HG03439 (cell line): ENCODE measurements around the gene OPTC.
"Not testable (repeated sequence)": the region's sequence is repeated elsewhere in the genome, so short reads cannot be mapped to it uniquely, and the experiment has no call there.

Experiments
- ATAC-seq: cut with Tn5 transposase; IDR thresholded peaks from one replicate; pipeline ENCODE4 v1.9.1; 2021; ENCODE audit warnings: mild to moderate bottlenecking, moderate library complexity; ENCODE audit not compliant: unreplicated experiment

Gene OPTC

DNA sequence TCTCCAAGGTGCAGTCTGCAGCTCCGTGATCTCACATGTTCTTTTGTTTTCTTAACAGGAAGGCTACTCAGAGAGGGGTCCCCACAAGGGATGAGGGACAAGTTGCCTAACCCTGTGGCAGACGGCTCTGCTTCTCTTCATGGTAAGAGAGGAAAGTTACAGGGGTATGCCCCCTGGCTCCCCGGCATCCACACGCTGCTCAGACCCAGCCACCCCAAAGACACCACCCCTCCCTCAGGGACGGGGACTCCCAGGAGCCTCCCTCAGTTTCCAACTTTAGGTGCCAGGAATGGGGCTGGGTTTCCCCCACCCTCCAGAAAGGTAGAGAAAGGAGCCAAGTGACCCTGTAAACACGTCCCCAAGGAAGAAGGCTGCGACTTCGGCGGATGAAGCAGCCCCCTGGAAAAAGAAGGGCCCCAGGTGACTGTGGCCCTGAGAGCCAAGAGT lies 19.7 kb downstream of the OPTC start:
- no peak for ATAC-seq

DNA sequence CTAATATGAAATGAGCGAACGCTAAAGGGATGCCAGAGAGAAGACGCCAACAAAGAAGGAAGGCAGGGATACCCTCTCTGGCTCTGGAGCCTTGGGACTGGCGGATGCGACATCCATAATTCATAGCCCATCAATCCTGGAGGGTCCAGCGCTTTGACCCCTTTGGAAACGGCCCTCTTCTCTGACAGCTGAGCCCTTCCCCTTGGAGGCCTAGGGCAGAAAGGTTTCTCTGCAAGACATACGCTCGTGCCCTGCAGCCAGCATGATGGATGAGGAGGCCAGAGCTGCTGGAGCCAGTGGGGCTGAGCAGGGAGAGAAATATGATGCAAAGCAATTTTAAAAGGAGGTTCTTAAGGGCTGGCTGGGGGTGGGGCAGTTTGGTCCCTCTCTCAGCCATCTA lies 22.2 kb downstream of the OPTC start:
- ATAC-seq = no peak

GRCh38 chr1:203516906-203517305 lies 23.0 kb downstream of the OPTC start:
- ATAC-seq = no peak

DNA sequence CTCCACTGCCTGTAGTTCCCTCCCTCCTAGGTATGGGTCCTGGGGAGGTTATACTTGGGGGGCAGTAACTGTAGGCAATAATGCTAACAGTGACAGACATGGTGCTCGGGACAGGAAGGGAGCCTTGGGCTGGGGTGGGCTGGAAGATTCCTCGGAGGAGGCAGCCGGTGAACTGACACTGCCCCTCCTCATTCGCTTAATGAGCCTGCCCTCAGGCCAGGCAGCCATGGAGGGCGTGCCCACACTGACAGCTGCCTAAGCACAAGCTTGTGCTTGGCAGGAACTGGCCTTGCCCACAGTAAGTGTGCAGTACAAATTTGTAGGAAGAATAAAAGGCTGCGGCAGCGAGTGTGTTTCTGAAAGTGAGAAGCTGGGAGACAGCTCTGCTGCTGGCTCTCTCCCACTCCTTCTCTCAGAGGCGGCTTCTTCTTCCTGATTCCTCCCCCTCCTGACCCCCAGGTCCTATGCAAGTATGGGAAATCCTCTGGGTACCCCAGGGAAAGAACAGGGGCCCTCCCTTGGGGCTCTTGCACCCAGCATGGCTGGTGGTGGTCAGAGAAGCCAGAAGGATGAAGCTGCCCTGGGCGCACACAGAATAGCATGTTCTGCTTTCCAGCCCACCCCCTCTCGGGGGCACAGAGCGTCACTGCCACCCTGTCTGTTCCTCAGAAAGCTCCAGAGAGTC lies 23.6 kb downstream of the OPTC start:
- ATAC-seq = no peak

DNA sequence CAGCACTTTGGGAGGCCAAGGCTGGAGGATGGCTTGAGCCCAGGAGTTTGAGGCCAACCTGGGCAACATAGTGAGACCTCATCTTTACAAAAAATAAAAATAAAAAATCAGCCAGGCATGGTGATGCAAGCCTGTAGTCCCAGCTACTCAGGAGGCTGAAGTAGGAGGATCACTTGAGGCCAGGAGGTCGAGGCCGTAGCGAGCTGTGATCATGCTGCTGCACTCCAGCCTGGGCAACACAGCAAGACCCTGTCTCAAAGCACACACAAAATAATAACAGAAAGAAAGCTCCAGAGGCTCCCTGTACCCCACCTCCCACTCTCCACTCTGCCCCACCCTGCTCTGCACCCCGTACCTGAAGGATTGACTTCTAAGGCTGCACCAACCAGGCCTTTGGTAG lies 24.2 kb downstream of the OPTC start:
- not testable (repeated sequence) for ATAC-seq

DNA sequence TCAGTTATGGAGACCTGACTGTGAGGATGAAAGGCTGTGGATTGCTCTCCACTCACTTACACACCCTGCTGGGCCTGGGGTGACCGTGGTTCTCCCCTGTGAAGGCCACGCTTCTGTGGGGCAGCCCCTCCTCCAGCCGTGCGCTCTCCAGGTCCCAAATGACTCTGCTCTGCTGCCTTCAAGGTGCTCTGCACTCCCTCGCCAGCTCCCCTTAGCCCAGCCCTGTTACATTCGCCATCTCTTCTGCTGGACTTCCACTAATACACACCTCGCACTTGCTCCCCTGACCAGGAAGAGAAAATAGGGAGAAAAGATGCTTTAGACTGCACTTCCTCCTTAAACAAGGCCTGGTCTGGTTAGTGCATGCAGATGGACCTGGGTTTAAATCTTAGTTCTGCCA lies 24.6 kb downstream of the OPTC start:
- ATAC-seq = no peak

DNA sequence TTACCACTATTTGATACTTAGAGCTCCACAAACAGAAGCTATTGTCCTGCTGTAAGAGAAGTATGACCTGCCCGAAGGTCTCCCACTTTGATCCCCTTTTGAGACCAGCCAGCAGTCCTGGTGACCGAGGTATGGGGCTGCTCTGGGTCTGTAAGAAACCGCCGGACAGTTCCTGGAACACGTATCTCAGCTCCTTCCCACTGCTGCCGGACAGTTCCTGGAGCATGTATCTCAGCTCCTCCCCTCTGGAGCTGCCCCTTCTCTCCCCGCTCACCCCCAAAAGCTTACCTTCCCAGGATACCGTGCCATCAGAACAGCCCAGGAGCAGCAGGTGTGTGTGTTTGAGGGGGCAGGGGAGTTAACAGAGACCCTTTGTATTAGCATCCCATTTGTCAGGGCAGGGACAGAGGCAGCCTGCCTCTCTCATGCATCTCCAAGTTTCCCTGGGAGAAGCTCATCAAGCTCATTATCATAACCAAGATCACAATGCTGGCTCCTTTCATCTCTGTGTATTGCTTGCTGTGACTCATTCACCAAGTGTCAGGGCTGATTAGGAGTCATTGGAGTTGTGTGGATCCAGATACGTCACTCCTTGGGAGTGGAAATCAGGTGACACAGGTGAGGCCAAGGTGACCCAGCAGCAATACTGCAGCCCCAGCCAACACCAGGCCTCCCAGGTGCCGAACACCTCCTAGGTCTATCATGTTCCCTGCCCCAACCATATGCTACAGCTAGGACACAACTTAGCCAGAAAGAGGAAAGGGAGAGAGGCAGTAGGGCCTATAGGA lies 25.3 kb downstream of the OPTC start:
- no peak for ATAC-seq

DNA sequence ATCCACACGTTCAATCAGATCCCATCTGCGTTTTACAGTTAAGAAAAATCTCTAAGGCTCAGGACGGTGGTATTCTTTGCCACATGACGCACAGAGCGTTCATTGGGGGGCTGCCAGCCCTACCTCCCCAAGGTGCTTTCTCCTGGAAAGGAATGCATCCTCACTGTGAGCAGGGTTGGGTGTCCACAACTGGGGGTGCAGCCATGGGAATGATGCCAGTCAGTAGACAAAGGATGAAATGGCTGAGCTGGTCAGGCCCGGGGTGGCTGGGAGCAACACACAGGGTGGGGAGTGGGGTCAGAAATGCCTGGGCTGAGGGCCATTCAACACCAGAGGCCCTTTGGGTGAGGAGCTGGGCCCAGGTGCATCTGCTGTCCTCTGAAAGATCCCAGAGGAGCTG lies 25.9 kb downstream of the OPTC start:
- no peak for ATAC-seq

- no peak for ATAC-seq
These were observed 26.4 kb downstream of the OPTC start for GRCh38 chr1:203520315-203520714.

GRCh38 chr1:203521074-203521794 lies 27.3 kb downstream of the OPTC start:
- no peak for ATAC-seq

DNA sequence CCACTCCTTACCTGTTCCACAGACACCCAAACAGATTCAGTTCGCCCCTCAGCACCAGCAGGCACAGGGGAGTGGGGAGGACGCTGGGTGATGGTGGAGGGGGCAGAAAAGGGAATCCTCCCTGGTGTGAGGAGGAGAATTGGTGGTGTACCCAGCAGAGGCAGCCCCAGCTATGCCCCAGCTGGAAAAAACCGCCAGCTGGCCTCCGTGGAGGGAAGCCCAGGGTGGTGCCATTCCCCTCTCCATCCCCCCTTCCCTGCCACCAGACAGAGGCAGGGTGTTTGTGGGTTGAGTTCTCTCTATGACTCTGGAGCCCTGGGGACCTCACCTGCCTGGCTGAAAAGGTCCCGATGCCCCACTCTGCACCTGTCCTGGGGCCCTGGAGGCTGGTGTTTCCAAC lies 27.9 kb downstream of the OPTC start:
- ATAC-seq = no peak

DNA sequence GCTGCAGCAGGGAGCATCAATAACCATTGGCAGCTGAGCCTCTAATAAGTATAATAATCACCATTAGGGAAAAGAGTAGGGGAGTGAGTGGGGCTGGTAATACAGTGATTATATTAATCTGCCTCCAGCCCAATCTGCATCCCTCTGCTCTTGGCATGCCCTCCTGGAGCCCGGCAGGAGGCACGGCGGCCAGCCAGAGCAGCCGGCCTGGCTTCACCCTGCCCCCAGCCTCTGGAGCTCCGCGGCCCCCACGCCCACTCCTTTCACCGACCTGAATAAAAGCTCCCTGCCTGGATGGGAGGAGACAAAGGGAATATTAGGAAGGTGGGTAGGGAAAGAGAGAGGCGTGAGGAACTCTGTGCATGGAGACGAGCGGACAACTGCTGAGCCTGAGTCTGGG lies 28.3 kb downstream of the OPTC start:
- ATAC-seq = no peak

- no peak for ATAC-seq
These were observed 29.7 kb downstream of the OPTC start for GRCh38 chr1:203523667-203524066.

DNA sequence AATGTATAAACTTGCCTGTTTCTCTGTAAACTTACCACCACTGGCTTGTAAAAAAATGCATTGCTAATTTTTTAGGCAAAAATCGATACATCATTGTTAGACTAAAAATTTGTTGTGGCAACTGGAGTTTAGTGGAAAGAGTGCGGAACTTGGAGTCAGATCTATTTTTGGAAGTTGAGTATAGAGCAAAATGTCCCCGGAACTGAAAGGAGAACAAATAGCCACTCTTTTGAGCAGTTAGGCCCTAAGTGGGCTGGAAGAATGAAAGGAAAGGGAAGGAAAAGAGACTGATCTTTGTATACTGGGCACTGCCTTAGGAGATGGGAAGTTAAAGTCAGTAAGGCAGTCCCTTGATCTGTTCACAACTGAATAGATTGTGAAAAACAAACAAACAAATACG lies 30.2 kb downstream of the OPTC start:
- ATAC-seq = no peak

DNA sequence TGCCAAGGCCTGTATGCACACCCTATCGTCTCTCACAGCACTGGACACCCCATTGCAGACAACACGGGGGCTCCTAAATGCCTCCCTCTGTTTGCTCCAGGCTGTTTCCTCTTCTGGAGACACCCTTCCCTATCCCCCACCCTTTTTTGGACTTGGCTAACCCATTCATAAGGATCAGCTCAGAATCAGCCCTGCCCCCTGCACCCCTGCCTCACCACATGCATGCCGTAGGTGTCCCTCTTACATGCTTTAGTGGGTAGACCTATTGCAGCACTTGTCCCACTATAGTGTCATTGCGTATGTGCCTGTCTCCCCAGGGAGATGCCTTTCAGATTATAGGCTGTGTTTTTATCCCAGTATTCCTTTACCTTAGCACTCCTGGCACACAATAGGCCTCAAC lies 30.9 kb downstream of the OPTC start:
- ATAC-seq = no peak

DNA sequence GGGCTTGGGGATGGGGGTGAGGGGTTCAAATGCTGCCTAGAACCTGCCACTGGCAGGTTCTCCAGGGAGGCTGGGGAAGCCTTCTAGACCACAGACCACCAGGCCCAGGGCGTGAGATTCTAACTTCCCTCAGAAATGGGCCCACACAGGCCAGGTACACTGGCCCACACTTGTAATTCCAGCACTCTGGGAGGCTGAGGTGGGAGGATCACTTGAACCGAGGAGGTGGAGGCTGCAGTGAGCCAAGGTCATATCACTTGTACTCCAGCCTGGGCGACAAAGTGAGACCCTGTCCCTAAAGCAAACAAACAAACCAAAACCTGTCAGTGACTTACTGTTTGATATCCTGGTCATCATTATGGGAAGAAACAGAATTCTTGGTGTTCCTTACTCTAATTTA lies 31.7 kb downstream of the OPTC start:
- no peak for ATAC-seq

DNA sequence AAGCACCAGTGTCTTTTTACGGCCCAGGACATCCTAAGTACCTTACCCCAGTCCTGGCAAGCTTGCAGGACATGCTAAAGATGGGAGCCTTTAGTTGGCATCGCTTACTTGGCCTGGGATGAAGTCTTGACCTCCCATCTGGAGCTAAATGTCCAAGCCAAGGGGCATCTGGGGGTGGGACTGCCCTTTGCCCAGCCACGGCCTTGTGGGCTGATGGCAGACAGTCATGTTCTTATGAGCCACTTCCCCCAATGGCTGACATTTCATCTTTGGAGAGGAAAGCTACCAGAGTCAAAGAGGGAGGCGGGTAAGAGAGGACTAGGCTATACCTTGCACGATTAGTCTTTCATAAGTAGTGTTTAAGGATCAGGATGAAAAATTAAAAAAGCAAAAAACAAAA lies 32.2 kb downstream of the OPTC start:
- ATAC-seq = no peak

DNA sequence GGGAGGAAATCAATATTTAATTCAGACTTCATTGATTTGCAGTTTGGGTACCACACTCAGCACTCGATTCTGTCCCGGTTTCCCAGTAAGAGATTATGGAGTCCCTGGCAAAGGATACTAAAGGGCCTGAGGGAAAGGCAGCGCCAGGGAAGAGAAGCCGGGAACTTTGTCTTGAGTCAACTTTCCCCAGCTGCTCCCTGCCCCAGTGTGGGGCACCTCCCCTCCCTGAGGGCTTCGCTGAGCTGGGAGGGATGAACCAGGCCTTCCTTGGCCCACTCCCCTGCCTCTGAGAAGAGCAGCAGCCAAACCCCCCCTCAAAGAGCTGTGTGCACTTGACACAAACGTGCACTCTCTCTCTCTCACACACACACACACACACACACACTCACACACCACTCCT lies 32.6 kb downstream of the OPTC start:
- ATAC-seq = no peak

DNA sequence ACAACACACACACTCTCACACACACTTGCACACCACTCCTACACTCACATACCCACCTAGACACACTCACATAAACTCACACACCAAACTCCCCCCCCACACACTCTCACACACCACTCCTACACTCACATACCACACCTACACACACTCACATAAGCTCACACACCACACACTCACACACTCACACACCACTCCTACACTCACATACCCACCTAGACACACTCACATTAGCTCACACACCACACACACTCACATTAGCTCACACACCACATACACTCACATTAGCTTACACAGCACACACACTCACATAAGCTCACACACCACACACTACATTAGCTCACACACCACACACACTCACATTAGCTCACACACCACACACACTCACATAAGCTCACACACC lies 33.1 kb downstream of the OPTC start:
- no peak for ATAC-seq

DNA sequence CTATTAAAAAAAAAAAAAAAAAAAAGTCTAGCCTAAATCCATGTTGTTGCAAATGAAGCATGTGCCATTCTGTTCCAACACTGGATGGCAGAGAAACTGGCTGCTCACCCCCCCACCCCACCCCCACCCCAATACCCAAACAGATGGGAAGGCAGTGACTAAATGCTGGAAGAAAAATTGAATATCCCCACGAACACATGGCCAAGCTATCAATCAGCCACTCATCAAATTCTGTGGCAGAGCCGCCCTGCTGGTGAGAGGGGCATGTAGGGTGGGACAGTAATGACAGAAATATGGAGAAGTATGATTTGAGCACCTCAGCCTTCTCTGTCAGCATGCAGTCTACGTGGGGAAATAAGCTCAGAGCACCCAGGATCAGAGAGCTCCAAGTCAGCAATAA lies 34.1 kb downstream of the OPTC start:
- ATAC-seq = no peak

DNA sequence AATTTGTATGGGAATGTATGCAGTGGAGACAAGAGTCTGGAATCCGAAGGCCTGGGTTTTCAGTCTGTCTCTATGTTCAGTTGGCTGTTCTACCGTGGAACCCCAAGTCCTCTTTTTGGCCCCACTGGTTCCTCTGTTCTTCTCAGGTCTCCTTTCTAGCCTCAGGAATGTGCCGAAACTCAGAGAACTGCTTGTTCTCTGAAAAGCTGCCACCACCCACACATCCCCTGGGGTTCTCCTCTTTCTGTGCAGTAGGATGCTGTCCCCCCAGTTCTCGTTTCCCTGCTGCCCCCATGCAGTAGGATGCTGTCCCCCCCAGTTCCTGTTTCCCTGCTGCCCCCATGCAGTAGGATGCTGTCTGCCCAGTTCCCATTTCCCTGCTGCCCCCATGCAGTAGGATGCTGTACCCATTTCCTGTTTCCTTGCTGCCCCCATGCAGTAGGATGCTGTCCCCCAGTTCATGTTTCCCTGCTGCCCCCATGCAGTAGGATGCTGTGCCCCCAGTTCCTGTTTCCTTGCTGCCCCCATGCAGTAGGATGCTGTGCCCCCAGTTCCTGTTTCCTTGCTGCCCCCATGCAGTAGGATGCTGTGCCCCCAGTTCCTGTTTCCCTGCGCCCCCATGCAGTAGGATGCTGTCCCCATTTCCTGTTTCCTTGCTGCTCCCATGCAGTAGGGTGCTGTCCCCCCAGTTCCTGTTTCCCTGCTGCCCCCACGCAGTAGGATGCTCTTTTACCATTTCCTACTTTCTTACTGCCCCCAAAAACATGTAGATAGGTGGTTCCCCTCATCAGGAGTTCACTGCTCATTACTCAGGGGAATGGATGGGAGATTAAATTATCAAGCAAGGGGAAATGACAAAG lies 35.3 kb downstream of the OPTC start:
- ATAC-seq = no peak
